IMR-90 (cell line): ENCODE results near the gene MS4A4E. TPM values are rescaled to one million over a fixed set of nuclear protein-coding genes. Genes with fewer than 3 reads are reported as not detected.
"Not testable (repeated sequence)": the region's sequence is repeated elsewhere in the genome, so short reads cannot be mapped to it uniquely, and the experiment has no call there.

ENCODE experiments used
- ATAC-seq: fragments of 200-7000 bp; cut with Tn5 transposase; 2 replicates; pipeline ENCODE4 v1.9.1; 2020; ENCODE audit warnings: low read depth, mild to moderate bottlenecking, moderate library complexity
- BruUV-seq: library from RNA; stranded (reverse); fragments of 400-500 nt; replicated peaks from 2 replicates; lab custom pipeline; 2021; lab: Mats Ljungman, UMichigan
- CTCF ChIA-PET: fragments of 300-600 bp; formaldehyde crosslinking; extraction: SDS; loops from one replicate; lab custom pipeline; 2021; ENCODE audit warnings: antibody characterized with exemption; lab: Yijun Ruan, JAX
- POLR2A ChIA-PET: fragments of 300-600 bp; sonication (Branson Sonifier 250); formaldehyde crosslinking; loops from one replicate; lab custom pipeline; 2022; ENCODE audit warnings: antibody characterized with exemption; ENCODE audit not compliant: unreplicated experiment; lab: Charles Lee
- DNase-seq: peaks from one replicate; pipeline ENCODE4 v3.0.0; 2013
- H2AFZ ChIP-seq: replicated peaks from 2 replicates; pipeline ENCODE3; 2013; ENCODE audit warnings: low read length, mild to moderate bottlenecking; ENCODE audit not compliant: poor library complexity
- H2AK5ac ChIP-seq: 2 replicates; pipeline ENCODE4 v1.6.1; 2013; ENCODE audit warnings: low read depth, low read length, inconsistent platforms
- H2AK9ac ChIP-seq: replicated peaks from 2 replicates; pipeline ENCODE3; 2013; ENCODE audit warnings: mild to moderate bottlenecking, low read depth, low read length, moderate library complexity; ENCODE audit not compliant: poor library complexity
- H2BK120ac ChIP-seq: 2 replicates; pipeline ENCODE4 v1.6.1; 2013; ENCODE audit warnings: low read depth, low read length, inconsistent platforms
- H2BK15ac ChIP-seq: 3 replicates; pipeline ENCODE4 v1.6.1; 2013; ENCODE audit warnings: low read depth, low read length, inconsistent platforms
- H2BK20ac ChIP-seq: 2 replicates; pipeline ENCODE4 v1.6.1; 2013; ENCODE audit warnings: low read depth, mild to moderate bottlenecking, inconsistent platforms, low read length, moderate library complexity
- H2BK5ac ChIP-seq: 2 replicates; pipeline ENCODE4 v1.6.1; 2013; ENCODE audit warnings: mild to moderate bottlenecking, low read depth, low read length, inconsistent platforms; ENCODE audit not compliant: poor library complexity, severe bottlenecking
- H3K14ac ChIP-seq: replicated peaks from 2 replicates; pipeline ENCODE4 v1.6.1; 2013; ENCODE audit warnings: low read depth, low read length, inconsistent platforms
- H3K18ac ChIP-seq: 2 replicates; pipeline ENCODE4 v1.6.1; 2013; ENCODE audit warnings: low read depth, low read length, control low read depth
- H3K23ac ChIP-seq: 2 replicates; pipeline ENCODE4 v1.6.1; 2013; ENCODE audit warnings: low read depth, low read length, inconsistent platforms
- H3K27ac ChIP-seq: 2 replicates; pipeline ENCODE4 v1.5.1; 2013; ENCODE audit warnings: mild to moderate bottlenecking, control low read depth, low read length; ENCODE audit not compliant: insufficient read depth
- H3K27me3 ChIP-seq: 2 replicates; pipeline ENCODE4 v1.6.1; 2013; ENCODE audit warnings: low read length; ENCODE audit not compliant: control insufficient read depth, insufficient read depth
- H3K36me3 ChIP-seq: 2 replicates; pipeline ENCODE4 v1.6.1; 2013; ENCODE audit warnings: low read length, mixed read lengths; ENCODE audit not compliant: control insufficient read depth, insufficient read depth
- H3K4ac ChIP-seq: 2 replicates; pipeline ENCODE4 v1.6.1; 2013; ENCODE audit warnings: low read depth, low read length, inconsistent platforms
- H3K4me1 ChIP-seq: 2 replicates; pipeline ENCODE4 v1.6.1; 2013; ENCODE audit warnings: low read length, mixed read lengths; ENCODE audit not compliant: control insufficient read depth, insufficient read depth
- H3K4me2 ChIP-seq: 2 replicates; pipeline ENCODE4 v1.6.1; 2013; ENCODE audit warnings: low read depth, mild to moderate bottlenecking, control low read depth, low read length, moderate library complexity
- H3K4me3 ChIP-seq: 2 replicates; pipeline ENCODE4 v1.5.1; 2013; ENCODE audit warnings: low read depth, mild to moderate bottlenecking, control low read depth, low read length, moderate library complexity; ENCODE audit not compliant: insufficient read depth
- H3K56ac ChIP-seq: 2 replicates; pipeline ENCODE4 v1.6.1; 2013; ENCODE audit warnings: low read length, inconsistent platforms; ENCODE audit not compliant: insufficient read depth; ENCODE audit errors: extremely low read depth
- H3K79me1 ChIP-seq, 2 experiments: 2 replicates each; pipeline ENCODE4 v1.6.1; 2013; ENCODE audit warnings: low read length in 2 of 2, inconsistent platforms in 1 of 2, low read depth in 1 of 2
- H3K9ac ChIP-seq: 2 replicates; pipeline ENCODE4 v1.6.1; 2013; ENCODE audit warnings: low read depth, low read length, control low read depth
- H3K9me1 ChIP-seq: 2 replicates; pipeline ENCODE4 v1.6.1; 2013; ENCODE audit warnings: low read length, inconsistent platforms; ENCODE audit not compliant: insufficient read depth
- H3K9me3 ChIP-seq: 2 replicates; pipeline ENCODE4 v1.6.1; 2013; ENCODE audit warnings: low read length; ENCODE audit not compliant: control insufficient read depth, insufficient read depth
- H4K20me1 ChIP-seq: 2 replicates; pipeline ENCODE4 v1.6.1; 2013; ENCODE audit warnings: low read length, inconsistent platforms; ENCODE audit not compliant: insufficient read depth
- H4K5ac ChIP-seq: 2 replicates; pipeline ENCODE4 v1.6.1; 2013; ENCODE audit warnings: mild to moderate bottlenecking, low read depth, low read length, control low read depth
- H4K8ac ChIP-seq, 2 experiments: 2 replicates each; pipeline ENCODE4 v1.6.1; 2013; ENCODE audit warnings: low read depth in 2 of 2, low read length in 2 of 2, control low read depth in 1 of 2, inconsistent platforms in 1 of 2
- H4K91ac ChIP-seq: 2 replicates; pipeline ENCODE4 v1.6.1; 2013; ENCODE audit warnings: low read depth, low read length, inconsistent platforms; ENCODE audit not compliant: insufficient read depth
- CEBPB ChIP-seq: IDR thresholded peaks from 2 replicates; pipeline ENCODE4 v1.6.1; 2012; ENCODE audit warnings: low read depth, low read length, improper control_type of control experiment
- CTCF ChIP-seq: conservative IDR thresholded peaks from 2 replicates; pipeline ENCODE4 v1.5.1; 2012; ENCODE audit warnings: mild to moderate bottlenecking, low read depth, low read length, improper control_type of control experiment
- FOS ChIP-seq: fragments of 150-350 bp; IDR thresholded peaks from 2 replicates; pipeline ENCODE4 v1.6.1; 2016; ENCODE audit warnings: low read depth, low read length
- MAZ ChIP-seq: IDR thresholded peaks from 2 replicates; pipeline ENCODE4 v1.6.1; 2012; ENCODE audit warnings: low read depth, mild to moderate bottlenecking, low read length, improper control_type of control experiment, moderate library complexity, borderline replicate concordance
- NFE2L2 ChIP-seq: fragments of 150-350 bp; IDR thresholded peaks from 2 replicates; pipeline ENCODE4 v1.6.1; 2016; ENCODE audit warnings: low read depth, mild to moderate bottlenecking, low read length
- RCOR1 ChIP-seq: IDR thresholded peaks from 2 replicates; pipeline ENCODE4 v1.6.1; 2012; ENCODE audit warnings: mild to moderate bottlenecking, low read length, improper control_type of control experiment; ENCODE audit not compliant: insufficient replicate concordance
- RFX5 ChIP-seq: IDR thresholded peaks from 2 replicates; pipeline ENCODE4 v1.8.0; 2012; ENCODE audit warnings: low read depth, mild to moderate bottlenecking, low read length, moderate library complexity
- SMC3 ChIP-seq: fragments of 150-350 bp; IDR thresholded peaks from 2 replicates; pipeline ENCODE4 v1.6.1; 2016; ENCODE audit warnings: low read depth, mild to moderate bottlenecking, antibody characterized with exemption, low read length, moderate library complexity
- WGBS, 2 experiments: methylation state at CpG; one replicate each; pipeline versions ENCODE4 v1.1.5 to v1.1.7; 2013; ENCODE audit warnings: missing lambda C conversion rate in 2 of 2; ENCODE audit not compliant: insufficient read length in 1 of 2; ENCODE audit errors: extremely low coverage in 2 of 2; 5-methylcytosine and 5-hydroxymethylcytosine counted together
- dilution Hi-C: fragments of 300-500 bp; cut with HindIII; formaldehyde crosslinking; loops from one replicate; pipeline ENCODE4 v1.14.3; 2018; ENCODE audit warnings: low sequenced_read_pairs; ENCODE audit not compliant: unreplicated experiment
- in situ Hi-C: fragments of 300-500 bp; cut with MboI; formaldehyde crosslinking; loops from 3 replicates; pipeline ENCODE4 v1.14.3; 2019; ENCODE audit warnings: low sequenced_read_pairs, inconsistent platforms, mixed read lengths
- intact Hi-C: fragments of 100-400 bp; cut with micrococcal nuclease; formaldehyde crosslinking; loops from 2 replicates; pipeline ENCODE4 v1.10.0; 2022
- polyA plus RNA-seq, 3 experiments: library from polyadenylated mRNA; depleted of rRNA; stranded (reverse); fragments of >200 nt; gene quantifications; 2 replicates each; pipeline ENCODE4 v1.2.3, GENCODE V29; 2012; ENCODE audit warnings: low replicate concordance in 1 of 3
- total RNA-seq: library from RNA; depleted of rRNA; stranded (reverse); fragments of >200 nt; gene quantifications from 2 replicates; pipeline ENCODE4 v1.2.3, GENCODE V29; 2012

MS4A4E gene
- total and polyA plus RNA-seq, 2 of the 4 experiments (the other 2 are of a cell fraction) = not detected

DNA sequence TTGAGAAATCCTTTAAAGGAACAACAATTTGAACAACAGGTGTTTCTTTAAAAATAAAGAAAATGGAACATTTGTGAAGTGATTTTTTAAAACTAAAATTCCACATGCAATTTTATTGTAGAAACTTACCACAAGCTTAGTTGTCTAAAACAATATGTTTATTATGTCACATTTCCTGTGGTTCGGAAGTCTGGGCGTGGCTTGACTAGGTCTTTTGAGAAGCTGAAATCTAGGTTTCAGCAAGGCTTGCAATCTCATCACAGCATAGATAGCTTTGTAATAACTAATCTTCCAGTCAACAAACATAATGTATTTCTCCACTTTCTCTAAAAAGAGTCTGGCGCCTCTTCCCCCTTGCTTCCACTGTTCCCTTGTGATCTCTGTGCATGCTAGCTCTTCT, 87.0 kb downstream of the MS4A4E start:
- Histone ChIP-seq H2BK15ac (no peak overlapping the region), H2AK9ac (no peak overlapping the region), H3K9me3 (no peaks in the 10 kb centered on the region), H4K20me1 (no peaks in the 10 kb centered on the region), H3K27me3 (no peaks in the 10 kb centered on the region), H2AFZ (no peak overlapping the region), H3K4me2 (no peak overlapping the region), H3K36me3 (no peaks in the 10 kb centered on the region), H3K79me1 (no peaks in the 10 kb centered on the region), H2AK5ac (no peak overlapping the region), H3K14ac (no peak overlapping the region), H4K5ac (no peak overlapping the region), H3K4ac (no peak overlapping the region), H3K9ac (no peak overlapping the region), H3K9me1 (no peaks in the 10 kb centered on the region), H2BK20ac (no peak overlapping the region), H3K27ac (no peak overlapping the region), H4K8ac (no peak overlapping the region), H3K56ac (no peak overlapping the region), H3K4me1 (no peaks in the 10 kb centered on the region), H3K23ac (no peak overlapping the region), H2BK120ac (no peak overlapping the region), H2BK5ac (no peak overlapping the region), H3K4me3 (no peak overlapping the region), H3K18ac (no peak overlapping the region), H4K91ac (no peak overlapping the region)
- BruUV-seq = no TSS peak
- DNase-seq = no peak
- no CpG with 5 or more reads among the region's 3 CpGs for WGBS, 2 experiments
- ATAC-seq = no peak
- intact Hi-C loops (no loop called here), in situ Hi-C loops (no loop called here), dilution Hi-C loops (no loop called here)
- no peak for TF ChIP-seq FOS
- no peak for TF ChIP-seq NFE2L2
- TF ChIP-seq SMC3 = no peak
- no peak for TF ChIP-seq MAZ
- TF ChIP-seq CTCF = no peak
- no peak for TF ChIP-seq CEBPB
- no peak for TF ChIP-seq RCOR1
- no peak for TF ChIP-seq RFX5
- CTCF ChIA-PET = no interaction called here
- POLR2A ChIA-PET = no interaction called here

DNA sequence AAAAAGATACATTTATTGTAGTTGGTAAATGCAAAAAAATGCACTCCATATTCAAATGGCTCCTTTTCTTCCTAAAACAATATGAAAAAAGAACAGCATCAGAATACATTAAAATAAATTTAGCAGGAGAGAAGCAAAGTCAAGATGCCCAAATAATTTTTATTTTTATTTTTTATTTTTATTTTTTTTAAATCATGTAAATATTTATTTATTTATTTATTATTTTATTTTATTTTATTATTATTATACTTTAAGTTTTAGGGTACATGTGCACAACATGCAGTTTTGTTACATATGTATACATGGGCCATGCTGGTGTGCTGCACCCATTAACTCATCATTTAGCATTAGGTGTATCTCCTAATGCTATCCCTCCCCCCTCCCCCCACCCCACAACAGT, 90.2 kb downstream of the MS4A4E start:
- H3K79me1 ChIP-seq, H2AK5ac ChIP-seq, H3K23ac ChIP-seq, DNase-seq, H4K91ac ChIP-seq, H3K36me3 ChIP-seq, H3K9ac ChIP-seq, H2BK20ac ChIP-seq, POLR2A ChIA-PET, H3K56ac ChIP-seq, intact Hi-C loops, ATAC-seq, dilution Hi-C loops, H4K20me1 ChIP-seq, H3K4me3 ChIP-seq, H4K5ac ChIP-seq, H3K4me2 ChIP-seq, H2AK9ac ChIP-seq, H2BK15ac ChIP-seq, H3K4ac ChIP-seq, H4K8ac ChIP-seq, H2BK5ac ChIP-seq, H3K27ac ChIP-seq, H3K9me3 ChIP-seq, BruUV-seq, CTCF ChIA-PET, H2BK120ac ChIP-seq, H3K4me1 ChIP-seq, H3K27me3 ChIP-seq, H3K9me1 ChIP-seq, H3K14ac ChIP-seq, H3K18ac ChIP-seq, H2AFZ ChIP-seq, in situ Hi-C loops: not testable (repeated sequence)
